HepG2 (cell line): ENCODE data around the gene RTEL1. TPM values are rescaled to one million over a fixed set of nuclear protein-coding genes. Genes with fewer than 3 reads are reported as not detected.

Source experiments
- AGO1 ChIP-seq: fragments of 200-400 bp; formaldehyde crosslinking; IDR thresholded peaks from 2 replicates; pipeline ENCODE4 v1.6.1; 2017; ENCODE audit warnings: mild to moderate bottlenecking, low read depth, low read length, moderate library complexity; ENCODE audit not compliant: poor library complexity, severe bottlenecking
- ATF6 ChIP-seq: sonication (generic); formaldehyde crosslinking; conservative IDR thresholded peaks from 2 replicates; pipeline ENCODE4 v1.4.0; 2020; ENCODE audit warnings: missing genetic modification reagents
- ATM ChIP-seq: fragments of 450-650 bp; IDR thresholded peaks from 2 replicates; pipeline ENCODE4 v1.7.1; 2017; ENCODE audit warnings: mild to moderate bottlenecking, borderline replicate concordance
- BRF2 ChIP-seq: sonication (generic); formaldehyde crosslinking; IDR thresholded peaks from 2 replicates; pipeline ENCODE4 v1.8.1; 2022; ENCODE audit warnings: mild to moderate bottlenecking, missing genetic modification reagents
- ESRRA ChIP-seq: sonication (generic); formaldehyde crosslinking; IDR thresholded peaks from 2 replicates; pipeline ENCODE4 v1.5.1; 2020; ENCODE audit warnings: mild to moderate bottlenecking, low read depth, missing genetic modification reagents
- GATAD1 ChIP-seq: IDR thresholded peaks from 2 replicates; pipeline ENCODE4 v1.6.1; 2016; ENCODE audit warnings: missing genetic modification reagents, missing compliant biosample characterization
- IRF1 ChIP-seq: sonication (generic); formaldehyde crosslinking; IDR thresholded peaks from 2 replicates; pipeline ENCODE4 v1.4.0; 2020; ENCODE audit warnings: low read depth, mild to moderate bottlenecking, missing genetic modification reagents
- KDM2A ChIP-seq: sonication (generic); formaldehyde crosslinking; IDR thresholded peaks from 2 replicates; pipeline ENCODE4 v1.4.0; 2020; ENCODE audit warnings: low read depth, missing genetic modification reagents, borderline replicate concordance
- KDM5A ChIP-seq: fragments of 200-600 bp; sonication (generic); IDR thresholded peaks from 2 replicates; pipeline ENCODE4 v1.7.0; 2018; ENCODE audit warnings: antibody characterized with exemption, mild to moderate bottlenecking, low read length, borderline replicate concordance
- KMT2B ChIP-seq: IDR thresholded peaks from 2 replicates; pipeline ENCODE4 v1.6.1; 2016; ENCODE audit warnings: missing genetic modification reagents, missing compliant biosample characterization
- MAFF ChIP-seq: IDR thresholded peaks from 2 replicates; pipeline ENCODE4 v1.6.1; 2011; ENCODE audit warnings: low read depth, low read length, improper control_type of control experiment
- MXI1 ChIP-seq: IDR thresholded peaks from 3 replicates; pipeline ENCODE4 v1.6.1; 2012; ENCODE audit warnings: low read depth, low read length, inconsistent platforms, borderline replicate concordance
- NFAT5 ChIP-seq: sonication (generic); formaldehyde crosslinking; IDR thresholded peaks from 2 replicates; pipeline ENCODE4 v1.4.0; 2020; ENCODE audit warnings: missing genetic modification reagents
- NFE2L2 ChIP-seq: fragments of 150-350 bp; IDR thresholded peaks from 2 replicates; pipeline ENCODE4 v1.6.1; 2014; ENCODE audit warnings: low read length
- POLR2AphosphoS5 ChIP-seq: IDR thresholded peaks from 2 replicates; pipeline ENCODE4 v1.6.1; 2012; ENCODE audit warnings: low read depth, low read length
- SNRNP70 ChIP-seq: fragments of 200-400 bp; formaldehyde crosslinking; IDR thresholded peaks from 2 replicates; pipeline ENCODE4 v1.6.1; 2017; ENCODE audit warnings: mild to moderate bottlenecking, low read depth, low read length, moderate library complexity
- ZBTB42 ChIP-seq: sonication (generic); formaldehyde crosslinking; IDR thresholded peaks from 2 replicates; pipeline ENCODE4 v1.5.0; 2020; ENCODE audit warnings: mild to moderate bottlenecking, missing genetic modification reagents
- ZNF331 ChIP-seq: sonication (generic); formaldehyde crosslinking; IDR thresholded peaks from 2 replicates; pipeline ENCODE4 v1.4.0; 2020; ENCODE audit warnings: missing genetic modification reagents
- ZNF343 ChIP-seq: sonication (generic); formaldehyde crosslinking; IDR thresholded peaks from 2 replicates; pipeline ENCODE4 v1.4.0; 2020; ENCODE audit warnings: mild to moderate bottlenecking, missing genetic modification reagents
- ZNF460 ChIP-seq: sonication (generic); formaldehyde crosslinking; IDR thresholded peaks from 2 replicates; pipeline ENCODE4 v1.5.1; 2020; ENCODE audit warnings: missing genetic modification reagents, mild to moderate bottlenecking, borderline replicate concordance
- ZSCAN12 ChIP-seq: sonication (generic); formaldehyde crosslinking; IDR thresholded peaks from 2 replicates; pipeline ENCODE4 v1.9.0; 2021; ENCODE audit warnings: mild to moderate bottlenecking, missing genetic modification reagents
- ZSCAN20 ChIP-seq: sonication (generic); formaldehyde crosslinking; IDR thresholded peaks from 2 replicates; pipeline ENCODE4 v1.4.0; 2020; ENCODE audit warnings: missing genetic modification reagents, mild to moderate bottlenecking, borderline replicate concordance
- polyA plus RNA-seq, 8 experiments: library from polyadenylated mRNA; depleted of rRNA in 3 of 8; stranded (reverse) in 7 of 8; unstranded in 1 of 8; fragments of >200 nt; fragmentation: Illumina TruSeq in 4 of 8; extraction: Trizol in 4 of 8; gene quantifications; 2 replicates each; pipeline versions ENCODE4 v1.2.1 to v1.2.3, GENCODE V29; 2011 to 2016; ENCODE audit warnings: low read depth in 4 of 8, missing spikeins in 1 of 8, mixed read lengths in 1 of 8; ENCODE audit not compliant: insufficient read depth in 1 of 8
- total RNA-seq, 5 experiments: library from RNA; depleted of rRNA; stranded (reverse); fragments of >200 nt; fragmentation: Illumina TruSeq; extraction: Trizol; gene quantifications; 2 replicates each; pipeline ENCODE4 v1.2.3, GENCODE V29; 2016; ENCODE audit warnings: low read depth in 1 of 5

RTEL1 gene
- total and polyA plus RNA-seq, 2 of the 13 experiments (the other 11 are each of a cell fraction or from before 2014, with no cell fraction given), result 21.8 to 36.4 TPM

GRCh38 chr20:63682384-63683139 lies 24.4 kb downstream of the RTEL1 start (continued):
- peak; percentile 65; the same call in 1 of the 2 replicates for TF ChIP-seq KDM2A (CRISPR knock-in tag)
- TF ChIP-seq MXI1, result no peak
- no peak for TF ChIP-seq SNRNP70
- no peak for TF ChIP-seq KMT2B (CRISPR knock-in tag)
- no peak for TF ChIP-seq KDM5A
- no peak for TF ChIP-seq BRF2 (CRISPR knock-in tag)
- TF ChIP-seq NFE2L2, result peak; percentile 29; the same call in 1 of the 2 replicates
- TF ChIP-seq ATM, result no peak
- TF ChIP-seq AGO1, result no peak
- TF ChIP-seq ZSCAN20 (CRISPR knock-in tag), result no peak
- TF ChIP-seq ZSCAN12, result no peak
- no peak for TF ChIP-seq NFAT5
- no peak for TF ChIP-seq ZNF331 (CRISPR knock-in tag)
- TF ChIP-seq ATF6 (CRISPR knock-in tag), result no peak
- no peak for TF ChIP-seq ZBTB42 (CRISPR knock-in tag)
- TF ChIP-seq POLR2AphosphoS5, result no peak
- no peak for TF ChIP-seq MAFF
- TF ChIP-seq IRF1 (CRISPR knock-in tag), result no peak
- no peak for TF ChIP-seq ZNF343 (CRISPR knock-in tag)
- TF ChIP-seq GATAD1 (CRISPR knock-in tag), result no peak
- no peak for TF ChIP-seq ZNF460 (CRISPR knock-in tag)
- TF ChIP-seq ESRRA (CRISPR knock-in tag), result no peak
